GM12872 (cell line): ENCODE measurements around the gene PRKCSH.

Experiments used
- TF ChIP-seq, protein P1 (sequence below): IDR thresholded peaks from 3 replicates; pipeline ENCODE4 v1.5.1; 2011; ENCODE audit warnings: low read depth, mild to moderate bottlenecking, low read length, moderate library complexity; ENCODE audit not compliant: insufficient read depth

PRKCSH gene

DNA sequence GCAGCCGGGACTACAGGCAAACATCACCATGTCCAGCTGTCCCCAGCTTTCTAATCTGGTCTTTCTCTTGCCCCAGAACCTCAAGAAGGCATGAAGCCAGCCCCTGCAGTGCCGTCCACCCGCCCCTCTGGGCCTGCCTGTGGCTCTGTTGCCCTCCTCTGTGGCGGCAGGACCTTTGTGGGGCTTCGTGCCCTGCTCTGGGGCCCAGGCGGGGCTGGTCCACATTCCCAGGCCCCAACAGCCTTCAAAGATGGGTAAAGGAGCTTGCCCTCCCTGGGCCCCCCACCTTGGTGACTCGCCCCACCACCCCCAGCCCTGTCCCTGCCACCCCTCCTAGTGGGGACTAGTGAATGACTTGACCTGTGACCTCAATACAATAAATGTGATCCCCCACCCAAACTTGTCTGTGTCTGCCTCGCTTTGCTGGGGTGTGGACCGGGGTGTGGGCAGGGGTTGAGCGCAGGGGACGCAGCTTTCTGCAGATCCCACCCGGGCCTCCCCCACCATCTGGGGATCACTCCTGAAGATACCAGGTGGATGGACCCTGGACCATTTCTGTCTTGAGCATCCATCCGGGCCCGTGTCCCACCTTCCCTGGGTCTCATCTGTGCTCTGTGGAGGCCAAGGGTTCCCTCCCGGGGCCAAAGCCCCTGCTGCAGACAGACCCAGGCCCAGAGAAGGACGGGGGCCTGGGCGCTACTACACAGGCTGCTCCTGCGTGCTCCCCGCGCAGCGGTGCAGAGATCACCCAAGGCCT, 15.3 kb downstream of the PRKCSH start:
- TF ChIP-seq, protein P1, sequence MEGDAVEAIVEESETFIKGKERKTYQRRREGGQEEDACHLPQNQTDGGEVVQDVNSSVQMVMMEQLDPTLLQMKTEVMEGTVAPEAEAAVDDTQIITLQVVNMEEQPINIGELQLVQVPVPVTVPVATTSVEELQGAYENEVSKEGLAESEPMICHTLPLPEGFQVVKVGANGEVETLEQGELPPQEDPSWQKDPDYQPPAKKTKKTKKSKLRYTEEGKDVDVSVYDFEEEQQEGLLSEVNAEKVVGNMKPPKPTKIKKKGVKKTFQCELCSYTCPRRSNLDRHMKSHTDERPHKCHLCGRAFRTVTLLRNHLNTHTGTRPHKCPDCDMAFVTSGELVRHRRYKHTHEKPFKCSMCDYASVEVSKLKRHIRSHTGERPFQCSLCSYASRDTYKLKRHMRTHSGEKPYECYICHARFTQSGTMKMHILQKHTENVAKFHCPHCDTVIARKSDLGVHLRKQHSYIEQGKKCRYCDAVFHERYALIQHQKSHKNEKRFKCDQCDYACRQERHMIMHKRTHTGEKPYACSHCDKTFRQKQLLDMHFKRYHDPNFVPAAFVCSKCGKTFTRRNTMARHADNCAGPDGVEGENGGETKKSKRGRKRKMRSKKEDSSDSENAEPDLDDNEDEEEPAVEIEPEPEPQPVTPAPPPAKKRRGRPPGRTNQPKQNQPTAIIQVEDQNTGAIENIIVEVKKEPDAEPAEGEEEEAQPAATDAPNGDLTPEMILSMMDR, result no peak

DNA sequence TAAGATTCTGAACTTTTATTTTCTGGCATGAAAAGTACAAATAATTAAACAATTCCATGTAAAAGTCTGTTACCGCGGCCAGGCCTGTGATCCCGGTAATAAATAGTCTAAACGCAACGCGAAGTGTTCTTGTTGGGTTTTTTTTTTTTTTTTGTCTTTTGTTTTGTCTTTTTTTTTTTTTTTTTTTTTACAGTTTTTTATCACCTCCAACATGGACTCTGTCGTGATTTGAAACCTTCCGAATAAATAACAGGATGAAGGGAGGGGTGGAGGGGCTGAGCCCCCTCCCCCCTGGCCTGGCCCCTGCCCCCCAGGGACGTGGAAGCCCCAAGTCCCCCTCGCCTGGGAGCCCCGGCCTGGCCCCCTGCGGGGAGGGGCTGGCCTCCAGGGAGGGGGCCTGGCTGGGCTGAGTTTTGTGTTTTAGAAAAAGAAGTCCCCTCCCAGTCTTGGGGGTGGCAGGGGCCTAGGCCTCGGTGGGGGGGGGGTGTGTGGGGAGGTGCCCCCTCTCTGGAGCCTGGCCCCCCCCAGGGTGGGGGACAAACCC, 16.0 kb downstream of the PRKCSH start:
- TF ChIP-seq, protein P1, result no peak

DNA sequence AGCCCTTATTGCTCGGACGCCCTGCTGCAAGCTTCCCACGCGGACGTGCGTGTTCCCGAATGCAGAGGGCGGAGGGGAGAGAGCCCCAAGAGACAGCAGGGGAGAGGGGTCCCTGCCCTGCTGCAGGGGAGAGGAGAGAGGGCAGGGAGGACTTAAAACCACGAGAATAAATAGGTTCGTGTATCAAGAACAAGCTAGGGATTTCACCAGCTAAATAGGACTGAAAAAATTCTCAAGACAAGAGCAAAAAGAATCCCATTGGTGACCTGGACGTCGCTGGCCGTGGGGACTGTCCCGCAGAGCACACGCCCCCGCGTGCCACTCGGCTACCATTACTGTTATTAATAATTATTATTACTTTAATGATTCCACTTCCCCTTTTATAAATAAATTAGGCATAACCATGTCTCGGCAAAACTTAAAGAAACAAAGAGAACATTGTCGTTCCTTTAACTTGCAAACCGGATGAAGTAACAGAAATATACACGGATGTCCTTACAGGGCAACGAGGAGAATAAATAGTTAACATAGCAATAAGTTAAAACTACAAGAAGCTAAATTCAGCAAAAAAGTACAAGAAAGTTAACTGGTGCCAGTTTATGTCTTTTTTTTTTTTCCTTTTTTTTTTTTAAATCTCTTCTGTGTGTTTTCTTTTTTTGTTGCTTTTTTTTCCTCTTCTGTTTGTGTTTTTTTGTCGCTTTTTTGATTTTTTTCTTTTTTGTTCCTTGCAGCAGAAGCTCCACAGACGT, 16.6 kb downstream of the PRKCSH start:
- TF ChIP-seq, protein P1, result no peak

DNA sequence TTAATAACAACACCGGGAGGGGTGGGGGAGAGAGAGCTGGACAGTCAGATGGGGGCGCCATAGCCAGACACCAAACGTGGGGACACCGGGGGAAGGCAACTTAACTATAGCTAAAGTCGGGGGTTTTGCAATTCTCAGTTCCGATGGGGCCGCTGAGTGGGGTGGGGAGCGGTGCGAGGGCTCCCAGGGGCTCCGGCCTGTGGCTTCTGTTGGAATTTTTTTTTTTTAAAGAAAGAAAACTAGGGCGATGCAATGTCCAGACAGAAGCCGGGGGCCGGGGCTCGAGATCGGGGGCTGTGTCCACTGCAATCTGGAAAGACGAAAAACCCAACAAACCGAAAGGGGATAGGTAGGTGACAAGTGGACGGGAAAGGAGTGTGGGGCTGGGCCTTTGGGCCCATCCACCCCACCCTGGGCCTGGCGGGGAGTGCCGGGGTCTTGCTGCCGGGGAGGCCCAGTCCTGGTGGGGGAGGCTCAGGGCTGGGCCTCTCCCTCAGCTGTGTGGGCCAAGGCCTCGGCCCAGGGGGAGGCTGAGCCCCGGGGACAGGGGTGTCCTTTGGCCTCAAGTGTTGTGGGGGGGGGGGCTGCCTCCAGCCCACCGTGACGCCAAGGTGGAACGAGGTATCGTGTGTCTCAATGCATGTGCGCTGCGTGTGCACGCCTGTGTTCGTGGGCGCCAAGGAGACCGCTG, 17.3 kb downstream of the PRKCSH start:
- TF ChIP-seq, protein P1, result peak; percentile 31; the same call in 1 of the 3 replicates

DNA sequence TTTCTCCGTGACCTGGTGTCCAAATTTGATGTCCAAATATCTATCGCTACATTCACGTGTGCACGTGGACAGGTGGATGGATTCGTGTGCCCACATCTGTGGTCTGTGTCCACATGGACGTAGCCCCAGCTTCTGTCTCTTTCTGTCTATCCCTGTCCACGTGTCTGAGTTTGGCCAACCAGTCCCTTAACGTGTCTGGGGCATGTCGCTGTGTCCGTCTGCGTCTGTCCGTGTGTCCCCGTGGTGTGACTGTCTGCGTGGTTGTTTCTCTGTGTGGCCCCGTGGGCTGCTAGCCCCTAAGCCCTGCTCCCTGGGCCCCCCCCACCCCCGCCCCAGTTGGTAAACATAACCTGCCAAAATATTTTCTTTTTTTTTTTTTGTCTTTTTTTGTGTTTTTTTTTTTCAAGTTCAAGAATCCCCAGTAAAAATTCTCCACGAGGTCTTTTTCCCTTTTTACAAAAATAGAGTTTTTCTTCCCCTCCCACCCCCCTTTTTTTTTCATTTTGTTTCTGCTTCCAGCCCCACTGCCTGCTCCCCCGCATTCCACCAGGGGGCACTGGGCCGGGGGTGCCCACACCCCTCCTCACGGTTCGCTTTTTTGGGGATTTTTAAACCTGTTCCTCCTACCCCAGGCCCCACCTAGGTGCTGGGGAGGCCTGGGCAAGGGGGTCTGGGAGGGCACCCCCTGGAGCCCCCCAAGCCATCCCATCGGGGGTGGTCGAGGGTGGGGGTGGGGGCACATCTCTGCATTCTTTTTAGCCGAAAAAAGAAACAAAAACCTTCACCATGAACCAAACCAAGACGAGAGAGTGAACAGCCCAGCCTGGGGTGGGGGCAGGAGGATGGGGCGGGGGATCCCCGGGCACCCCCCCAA, 18.3 kb downstream of the PRKCSH start:
- TF ChIP-seq, protein P1, result peak; percentile 65

DNA sequence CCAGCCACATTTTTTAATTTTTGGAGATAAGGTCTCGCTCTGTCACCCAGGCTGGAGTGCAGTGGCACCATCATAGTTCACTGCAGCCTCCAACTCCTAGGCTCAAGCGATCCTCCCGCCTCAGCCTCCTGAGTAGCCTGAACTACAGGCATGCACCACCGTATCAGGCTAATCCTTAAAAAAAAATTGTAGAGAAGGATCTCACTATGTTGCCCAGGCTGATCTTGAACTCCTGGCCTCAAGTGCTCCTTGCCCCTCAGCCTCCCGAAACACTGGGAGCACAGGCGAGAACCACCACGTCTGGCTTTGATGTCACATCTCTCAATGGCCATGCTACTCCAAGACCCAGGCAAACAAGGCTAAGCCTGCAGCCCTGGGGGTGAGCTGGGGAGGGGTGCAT, 21.2 kb downstream of the PRKCSH start:
- TF ChIP-seq, protein P1, result no peak
